GM21515 (cell line): ENCODE data around the gene RFX3.

Source experiments
- ATAC-seq: cut with Tn5 transposase; IDR thresholded peaks from one replicate; pipeline ENCODE4 v1.9.1; 2021; ENCODE audit not compliant: unreplicated experiment

Gene RFX3

GRCh38 chr9:3525836-3526164 is at the start of gene RFX3:
RFX3 (minus strand) TSS chr9:3526001; CDS start chr9:3395588, 130,413 bp downstream.
- peak; percentile 40 for ATAC-seq

DNA sequence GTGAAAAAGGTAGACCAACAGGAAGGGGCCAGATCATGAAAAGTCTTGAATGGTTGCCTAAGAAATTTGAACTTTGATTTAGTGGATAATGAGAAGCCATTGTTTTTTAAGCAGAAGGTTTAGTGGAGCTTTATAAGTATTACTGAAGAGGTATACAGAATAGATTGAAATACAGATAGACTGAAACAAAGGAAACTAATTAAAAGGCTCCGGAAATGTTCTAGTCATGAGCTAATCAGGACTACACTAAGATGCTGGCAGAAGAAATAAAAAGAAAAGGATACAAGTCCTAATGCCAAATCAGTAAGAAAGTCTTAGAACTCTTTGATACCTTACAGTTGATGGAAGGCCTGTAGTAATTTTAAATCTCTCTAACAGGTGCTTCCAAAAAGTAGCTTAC is 45.7 kb upstream of the RFX3 start:
- ATAC-seq = no peak

GRCh38 chr9:3569529-3569928 is 43.7 kb upstream of the RFX3 start:
- ATAC-seq = no peak

GRCh38 chr9:3567988-3568387 is 42.2 kb upstream of the RFX3 start:
- no peak for ATAC-seq

DNA sequence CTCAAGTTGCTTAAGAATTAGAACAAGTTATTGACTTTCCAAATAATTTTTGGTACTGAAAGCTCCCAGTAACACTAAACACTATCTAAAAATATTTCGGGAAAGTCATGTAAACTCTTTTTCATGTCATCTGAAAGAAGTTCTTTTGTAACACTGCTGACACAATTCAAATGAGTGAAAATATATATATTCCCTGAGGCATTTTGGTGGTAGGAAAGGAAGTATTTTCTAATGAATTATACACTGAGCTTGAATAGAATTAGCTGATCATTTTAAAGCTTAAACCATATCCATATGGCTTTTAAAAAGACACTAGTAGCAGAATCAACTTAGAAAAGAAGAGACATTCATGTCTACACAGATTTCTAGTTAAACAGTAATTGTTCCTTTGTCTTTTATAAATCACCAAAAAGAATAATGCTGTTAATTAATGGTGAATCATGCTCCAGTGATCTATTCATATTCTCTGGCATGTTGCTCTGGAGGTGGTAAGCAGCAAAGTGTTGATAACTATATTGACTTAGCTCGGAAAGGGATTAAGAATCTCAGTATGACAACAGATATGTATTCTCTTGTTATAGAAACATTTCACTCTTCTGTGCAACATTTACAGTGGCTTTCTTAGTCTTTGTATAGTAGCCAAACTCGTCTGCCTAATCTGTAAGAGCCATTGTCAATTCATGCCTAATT is 27.4 kb upstream of the RFX3 start:
- ATAC-seq = no peak

DNA sequence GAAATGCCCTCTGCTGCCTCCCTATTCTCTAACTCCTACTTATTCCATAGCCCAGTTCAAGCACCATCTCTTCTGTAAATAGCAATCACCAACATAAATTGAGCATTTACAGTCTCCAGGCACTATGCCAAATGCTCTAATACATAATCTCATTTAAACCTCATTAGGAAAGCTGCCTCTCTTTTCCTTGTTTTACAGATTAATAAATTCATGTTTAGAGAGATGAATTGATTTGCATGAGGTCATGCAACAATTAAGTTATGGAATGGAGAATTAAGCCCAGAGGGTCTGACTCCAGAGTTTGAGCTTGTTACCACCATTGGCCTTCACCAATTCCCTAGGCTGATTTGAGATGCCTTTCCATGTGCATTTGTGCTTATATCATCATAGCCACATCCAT is 23.4 kb upstream of the RFX3 start:
- no peak for ATAC-seq

DNA sequence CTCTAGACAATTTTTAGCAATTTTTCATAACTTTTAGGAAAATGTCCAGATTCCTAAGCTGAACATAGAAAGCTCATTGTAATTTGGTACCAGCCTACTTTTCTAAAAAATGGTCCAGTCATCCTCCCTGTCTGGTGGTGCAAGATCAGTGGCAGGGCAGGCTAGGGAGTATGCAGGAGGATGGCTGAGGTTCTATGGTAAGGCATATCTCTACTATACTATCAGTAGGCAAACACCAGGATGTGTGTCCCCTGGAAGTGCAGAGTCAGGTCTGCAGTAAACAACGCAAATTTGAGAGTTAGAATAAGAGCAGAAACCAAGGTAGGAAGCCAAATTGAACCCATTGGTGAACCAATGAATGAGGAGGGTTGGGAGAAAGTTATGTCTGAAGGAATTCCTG is 22.8 kb upstream of the RFX3 start:
- no peak for ATAC-seq

GRCh38 chr9:3541206-3541605 is 15.4 kb upstream of the RFX3 start:
- no peak for ATAC-seq

DNA sequence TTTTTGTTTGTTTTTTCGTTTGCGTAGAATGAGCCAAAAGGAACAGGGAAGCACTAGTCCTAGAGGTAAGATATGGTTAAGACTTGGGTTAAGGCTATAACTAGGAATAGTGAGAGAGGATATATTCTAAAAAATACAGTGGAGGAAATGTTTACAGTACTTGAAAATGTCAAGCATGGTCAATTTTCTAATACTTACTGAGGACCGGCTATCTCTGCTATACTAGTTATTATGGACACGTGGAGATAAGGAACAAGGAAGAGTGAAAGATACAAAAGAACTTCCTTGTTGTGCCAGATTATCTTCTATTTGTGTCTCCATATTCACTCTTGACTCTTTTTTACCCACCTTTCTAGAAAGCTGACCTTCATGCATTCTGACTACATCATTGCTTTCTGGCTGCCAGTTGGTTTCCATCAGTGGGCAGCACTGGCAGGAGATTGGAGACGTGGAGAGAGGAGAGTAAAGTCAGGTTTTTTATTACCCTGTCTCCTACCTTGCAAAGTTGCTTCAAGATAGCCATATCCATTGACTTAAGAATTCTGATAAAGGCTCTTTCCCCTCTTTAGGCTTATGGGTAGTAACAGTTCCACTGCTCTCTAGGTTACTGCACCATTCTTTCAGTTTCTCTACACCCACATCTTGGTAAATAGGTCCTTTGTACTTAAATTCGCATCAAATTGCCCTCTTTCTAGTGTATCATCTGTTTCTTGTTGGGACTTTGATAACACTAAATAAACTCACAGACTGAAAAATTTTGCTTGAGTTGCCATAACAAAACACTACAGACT is 9.0 kb upstream of the RFX3 start:
- no peak for ATAC-seq

DNA sequence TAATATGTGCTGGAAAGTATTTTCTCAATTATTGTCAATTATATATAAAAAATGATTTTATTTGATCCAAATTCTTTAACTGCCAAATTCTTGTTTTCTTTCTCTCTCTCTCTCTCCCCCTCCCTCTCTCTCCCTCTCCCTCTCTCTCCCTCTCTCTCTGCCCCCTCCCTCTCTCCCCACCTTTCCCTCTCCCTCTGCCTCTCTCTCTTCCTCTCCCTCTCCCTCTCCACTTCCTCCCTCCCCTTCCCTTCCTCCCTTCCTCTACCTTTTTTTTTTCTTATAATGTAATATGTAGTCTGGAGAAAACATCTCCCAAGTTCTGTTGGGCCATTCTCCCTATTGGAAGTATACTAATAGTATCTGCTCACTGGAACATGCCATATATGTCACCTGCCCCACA is 6.4 kb upstream of the RFX3 start:
- no peak for ATAC-seq

DNA sequence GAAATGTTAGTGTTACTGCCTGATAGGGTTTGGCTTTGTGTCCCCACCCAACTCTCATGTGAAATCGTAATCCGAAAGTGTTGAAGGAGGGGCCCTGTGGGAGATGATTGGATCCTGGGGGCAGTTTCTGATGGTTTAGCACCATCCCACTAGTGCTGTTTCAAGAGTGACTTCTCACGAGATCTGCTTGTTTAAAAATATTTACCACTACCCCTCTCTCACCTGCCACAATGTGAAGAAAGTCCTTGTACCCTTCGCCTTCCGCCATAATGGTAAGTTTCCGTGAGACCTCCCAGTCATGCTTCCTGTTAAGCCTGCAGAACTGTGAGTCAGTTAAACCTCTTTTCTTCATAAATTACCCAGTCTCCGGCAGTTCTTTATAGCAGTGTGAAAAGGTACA is 2.6 kb upstream of the RFX3 start:
- ATAC-seq = no peak

DNA sequence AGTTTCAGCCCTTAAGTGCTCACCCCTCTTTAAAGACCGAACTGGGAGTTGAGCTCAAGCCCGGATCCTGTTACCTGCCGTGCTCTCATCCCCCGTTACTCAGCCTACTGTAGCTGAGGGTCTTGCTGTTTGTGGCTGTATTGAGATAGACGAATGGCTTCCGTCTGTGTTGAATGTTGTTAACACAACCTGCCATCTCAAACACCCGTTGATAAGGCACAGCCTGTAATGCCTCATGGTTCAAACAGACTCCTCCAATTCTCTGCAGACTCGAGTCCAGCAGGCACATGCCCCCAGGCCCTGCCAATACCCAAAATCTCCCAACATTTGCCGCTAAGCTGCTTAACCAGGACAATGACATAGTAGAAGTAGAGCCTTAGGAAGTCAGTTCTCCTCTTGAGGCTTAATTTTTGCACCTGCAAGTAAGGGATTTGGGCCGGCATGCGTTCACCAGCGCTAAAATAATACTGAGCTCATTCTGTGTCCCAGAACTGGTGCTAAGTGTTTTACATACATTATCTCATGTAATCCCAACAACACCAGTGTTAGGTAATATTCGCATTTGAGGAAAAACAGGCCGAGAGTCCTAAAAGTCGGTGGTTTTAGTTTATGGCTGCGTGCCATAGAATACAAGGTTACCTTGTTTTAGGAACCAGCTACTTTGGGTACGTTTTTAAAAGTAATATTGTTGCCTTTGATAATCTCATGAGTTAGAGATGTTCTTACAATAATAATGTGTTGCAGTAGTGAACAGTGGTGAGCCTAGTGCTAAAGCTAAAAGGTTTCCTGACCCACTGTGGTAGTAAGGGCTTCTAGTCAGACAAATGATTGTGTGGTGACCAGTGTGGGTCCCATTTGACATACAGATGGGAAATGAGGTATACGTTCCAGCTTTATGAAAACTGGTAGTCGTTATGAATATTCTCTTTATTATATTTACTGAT is 1.5 kb upstream of the RFX3 start:
- ATAC-seq = peak; percentile 4

GRCh38 chr9:3526165-3526996 is 580 bp upstream of the RFX3 start:
- ATAC-seq = peak; percentile 61

- no peak for ATAC-seq
Measured at GRCh38 chr9:3525096-3525835, 535 bp downstream of the RFX3 start.

DNA sequence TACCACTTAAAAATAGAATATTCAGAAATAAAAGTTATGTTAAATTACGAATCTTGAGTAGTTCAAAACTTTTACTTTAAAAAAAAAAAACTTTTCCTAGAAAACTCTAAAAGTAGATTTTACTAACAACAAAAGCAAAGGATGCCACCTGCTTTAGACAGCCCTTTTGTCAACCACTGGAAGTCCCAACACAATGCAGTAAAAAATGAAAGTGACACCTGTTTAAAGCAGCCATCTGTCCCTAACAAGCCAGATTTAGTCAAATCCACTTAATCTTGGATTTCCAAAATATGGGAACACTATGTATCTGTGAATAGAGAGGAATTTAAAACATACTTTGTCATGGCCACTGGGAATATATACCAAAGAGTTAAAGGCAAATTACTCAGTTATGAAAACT is 3.8 kb downstream of the RFX3 start:
- no peak for ATAC-seq

DNA sequence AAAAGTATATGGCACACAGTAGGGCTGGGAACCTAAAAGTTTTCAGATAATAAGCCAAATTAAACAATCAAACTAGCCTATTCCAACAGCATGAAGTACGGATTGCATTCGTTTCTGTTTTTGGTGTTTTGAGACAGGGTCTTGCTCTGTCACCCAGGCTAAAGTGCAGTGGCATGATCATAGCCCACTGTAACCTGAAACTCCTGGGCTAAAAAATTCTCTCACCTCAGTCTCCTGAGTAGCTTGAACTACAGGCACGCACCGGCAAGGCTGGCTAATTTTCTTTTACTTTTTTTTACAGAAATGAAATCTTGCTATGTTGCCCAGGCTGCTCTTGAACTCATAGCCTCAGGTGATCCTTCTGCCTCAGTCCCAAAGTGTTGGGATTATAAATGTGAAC is 5.2 kb downstream of the RFX3 start:
- no peak for ATAC-seq

DNA sequence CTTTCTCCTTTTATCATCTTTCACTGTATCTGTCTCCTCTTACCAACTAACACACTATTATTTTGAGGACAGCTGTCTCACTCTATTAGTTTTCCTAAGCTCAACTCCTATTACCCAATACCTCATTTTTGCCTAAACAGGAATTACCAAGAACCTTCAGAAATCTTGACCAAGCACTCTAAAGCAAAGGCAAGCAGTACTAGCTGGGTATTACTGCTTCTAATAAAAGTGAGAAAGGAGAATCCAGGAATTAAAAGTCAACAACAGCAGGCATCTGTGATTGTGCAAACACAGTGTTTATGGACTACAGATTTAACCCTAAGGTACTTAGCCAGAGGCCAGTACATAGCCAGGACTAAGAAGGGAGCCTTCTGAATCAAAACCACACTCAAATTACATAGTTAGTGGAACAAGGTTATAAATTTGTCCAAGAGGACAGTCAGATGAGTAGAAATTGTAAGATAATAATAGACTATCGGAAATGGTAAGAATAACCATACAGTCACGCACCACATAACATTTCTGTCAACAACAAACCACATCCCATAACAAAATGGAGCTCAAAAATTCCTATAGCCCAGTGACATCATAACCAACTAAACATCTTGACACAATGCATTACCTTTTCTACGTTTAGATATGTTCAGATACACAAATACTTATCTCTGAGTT is 8.3 kb downstream of the RFX3 start:
- ATAC-seq = no peak

- no peak for ATAC-seq
Measured at GRCh38 chr9:3516667-3517330, 9.0 kb downstream of the RFX3 start.

DNA sequence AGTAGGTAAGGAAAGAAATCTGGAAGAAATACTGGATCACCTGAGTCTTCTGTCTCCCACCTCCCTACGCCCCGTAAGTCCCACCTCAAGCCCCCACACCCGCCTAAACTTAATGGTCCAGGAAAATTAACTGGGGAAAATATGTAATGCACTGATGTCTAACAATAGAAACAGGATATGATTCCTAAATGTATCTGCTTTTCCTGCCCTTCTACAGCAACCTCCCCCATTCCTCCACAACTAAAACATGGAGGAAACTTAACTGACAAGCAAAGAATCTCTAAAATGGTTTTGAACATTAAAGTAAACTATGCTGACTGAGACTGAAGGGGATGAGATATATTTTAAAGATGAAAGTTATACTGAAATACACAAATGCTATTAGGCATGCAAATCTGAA is 10.4 kb downstream of the RFX3 start:
- ATAC-seq = no peak
